Measurements from ENCODE around the gene MGAT5. TPM values are rescaled to one million over a fixed set of nuclear protein-coding genes. Genes with fewer than 3 reads are reported as not detected.

Gene MGAT5
- total RNA-seq, 1 donor from 2014 or later: 54.4 TPM

DNA sequence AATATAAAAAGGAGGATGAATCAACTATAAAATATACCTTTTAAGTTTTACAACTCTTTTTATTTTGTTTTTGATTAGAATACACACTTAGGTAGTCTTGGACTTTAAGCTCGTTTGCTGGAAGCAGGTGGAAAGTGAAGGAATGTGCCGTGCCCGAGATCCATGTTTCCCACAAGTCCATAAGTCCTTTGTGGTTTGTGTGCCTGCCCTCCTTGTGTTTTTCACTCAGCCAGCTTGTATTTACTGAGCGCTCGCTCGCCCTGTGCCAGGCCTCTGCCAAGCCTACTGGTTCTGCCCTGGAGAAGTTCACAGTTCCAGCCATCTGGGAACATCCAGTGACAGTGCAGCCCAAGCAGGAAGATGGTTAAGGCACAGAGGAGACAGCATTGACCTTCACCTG is 142.6 kb downstream of the MGAT5 start:
- no peak for ATAC-seq

GRCh38 chr2:134397146-134397896 is 143.4 kb downstream of the MGAT5 start:
- H3K4me3 ChIP-seq: no peak overlapping the region
- H3K9me3 ChIP-seq: no peaks in the 10 kb centered on the region
- DNase-seq (no peak), ATAC-seq (no peak)
- intact Hi-C loops (cut with DNase I): no loop called here
- H3K27me3 ChIP-seq: no peaks in the 10 kb centered on the region
- TF ChIP-seq, protein P1, sequence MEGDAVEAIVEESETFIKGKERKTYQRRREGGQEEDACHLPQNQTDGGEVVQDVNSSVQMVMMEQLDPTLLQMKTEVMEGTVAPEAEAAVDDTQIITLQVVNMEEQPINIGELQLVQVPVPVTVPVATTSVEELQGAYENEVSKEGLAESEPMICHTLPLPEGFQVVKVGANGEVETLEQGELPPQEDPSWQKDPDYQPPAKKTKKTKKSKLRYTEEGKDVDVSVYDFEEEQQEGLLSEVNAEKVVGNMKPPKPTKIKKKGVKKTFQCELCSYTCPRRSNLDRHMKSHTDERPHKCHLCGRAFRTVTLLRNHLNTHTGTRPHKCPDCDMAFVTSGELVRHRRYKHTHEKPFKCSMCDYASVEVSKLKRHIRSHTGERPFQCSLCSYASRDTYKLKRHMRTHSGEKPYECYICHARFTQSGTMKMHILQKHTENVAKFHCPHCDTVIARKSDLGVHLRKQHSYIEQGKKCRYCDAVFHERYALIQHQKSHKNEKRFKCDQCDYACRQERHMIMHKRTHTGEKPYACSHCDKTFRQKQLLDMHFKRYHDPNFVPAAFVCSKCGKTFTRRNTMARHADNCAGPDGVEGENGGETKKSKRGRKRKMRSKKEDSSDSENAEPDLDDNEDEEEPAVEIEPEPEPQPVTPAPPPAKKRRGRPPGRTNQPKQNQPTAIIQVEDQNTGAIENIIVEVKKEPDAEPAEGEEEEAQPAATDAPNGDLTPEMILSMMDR (IDR thresholded peaks at IDR 0.05): no peak
- no peak overlapping the region for H3K27ac ChIP-seq
- peaks cover 4% of the 10 kb centered on the region for H3K36me3 ChIP-seq
- H3K4me1 ChIP-seq: no peaks in the 10 kb centered on the region

More for the DNA sequence above, 142.6 kb downstream of the MGAT5 start:
- intact Hi-C loops (cut with DNase I): no loop called here
- Histone ChIP-seq H3K27me3 (no peaks in the 10 kb centered on the region), H3K4me1 (no peaks in the 10 kb centered on the region), H3K4me3 (no peak overlapping the region), H3K36me3 (peaks cover 4% of the 10 kb centered on the region), H3K27ac (no peak overlapping the region), H3K9me3 (no peaks in the 10 kb centered on the region)
- DNase-seq: no peak
- TF ChIP-seq, protein P1 (IDR thresholded peaks at IDR 0.05): no peak

GRCh38 chr2:134398300-134398699 is 144.4 kb downstream of the MGAT5 start:
- H3K27me3 ChIP-seq: no peaks in the 10 kb centered on the region
- DNase-seq: no peak
- H3K9me3 ChIP-seq: no peaks in the 10 kb centered on the region
- ATAC-seq: no peak
- H3K4me3 ChIP-seq: no peak overlapping the region
- H3K4me1 ChIP-seq: no peaks in the 10 kb centered on the region
- H3K36me3 ChIP-seq: peaks cover 8% of the 10 kb centered on the region
- TF ChIP-seq, protein P1 (IDR thresholded peaks at IDR 0.05): no peak
- intact Hi-C loops (cut with DNase I): no loop called here
- no peak overlapping the region for H3K27ac ChIP-seq

GRCh38 chr2:134399096-134399495 is 145.2 kb downstream of the MGAT5 start:
- H3K4me1 ChIP-seq: no peaks in the 10 kb centered on the region
- H3K4me3 ChIP-seq: no peak overlapping the region
- TF ChIP-seq, protein P1 (IDR thresholded peaks at IDR 0.05): no peak
- H3K27me3 ChIP-seq: no peaks in the 10 kb centered on the region
- no peaks in the 10 kb centered on the region for H3K9me3 ChIP-seq
- ATAC-seq (no peak), DNase-seq (no peak)
- H3K36me3 ChIP-seq: peaks cover 16% of the 10 kb centered on the region
- intact Hi-C loops (cut with DNase I): no loop called here
- no peak overlapping the region for H3K27ac ChIP-seq

GRCh38 chr2:134401081-134401497 is 147.2 kb downstream of the MGAT5 start:
- Histone ChIP-seq H3K27me3 (no peaks in the 10 kb centered on the region), H3K4me3 (no peak overlapping the region), H3K27ac (no peak overlapping the region), H3K36me3 (peaks cover 22% of the 10 kb centered on the region), H3K9me3 (no peaks in the 10 kb centered on the region), H3K4me1 (no peaks in the 10 kb centered on the region)
- TF ChIP-seq, protein P1 (IDR thresholded peaks at IDR 0.05): no peak
- intact Hi-C loops (cut with DNase I): loop anchor here (10.0 kb wide), 1 partner anchor 286 kb away; no protein-coding TSS in a partner anchor
- DNase-seq (no peak), ATAC-seq (no peak)

Measured in upper lobe of right lung (tissue), 1 donor.